Ammon's horn (tissue), 1 donor: ENCODE results near the gene THSD7A.

ENCODE experiments used
- DNase-seq: peaks from one replicate; pipeline ENCODE4 v3.0.0-alpha.2; 2016; ENCODE audit warnings: low spot score

THSD7A gene

DNA sequence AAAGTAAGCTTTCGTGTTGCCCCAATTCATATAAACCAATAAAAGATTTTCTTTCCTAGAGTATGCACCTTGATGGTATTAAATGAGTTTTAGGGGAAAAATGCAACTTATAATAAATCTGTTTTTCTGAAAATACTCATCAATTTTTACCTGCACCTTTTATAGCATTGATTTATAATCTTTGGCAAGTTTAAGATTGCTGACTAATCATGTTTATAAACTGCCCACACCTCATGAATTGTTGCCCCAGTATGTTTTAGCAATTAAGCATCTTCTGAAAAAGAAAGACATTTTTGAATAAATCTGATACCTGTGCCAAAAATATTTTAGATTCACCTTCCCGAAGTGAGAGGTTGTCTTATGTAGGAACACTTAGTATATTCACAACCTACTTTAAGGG is 420.0 kb downstream of the THSD7A start:
- DNase-seq, result no peak

DNA sequence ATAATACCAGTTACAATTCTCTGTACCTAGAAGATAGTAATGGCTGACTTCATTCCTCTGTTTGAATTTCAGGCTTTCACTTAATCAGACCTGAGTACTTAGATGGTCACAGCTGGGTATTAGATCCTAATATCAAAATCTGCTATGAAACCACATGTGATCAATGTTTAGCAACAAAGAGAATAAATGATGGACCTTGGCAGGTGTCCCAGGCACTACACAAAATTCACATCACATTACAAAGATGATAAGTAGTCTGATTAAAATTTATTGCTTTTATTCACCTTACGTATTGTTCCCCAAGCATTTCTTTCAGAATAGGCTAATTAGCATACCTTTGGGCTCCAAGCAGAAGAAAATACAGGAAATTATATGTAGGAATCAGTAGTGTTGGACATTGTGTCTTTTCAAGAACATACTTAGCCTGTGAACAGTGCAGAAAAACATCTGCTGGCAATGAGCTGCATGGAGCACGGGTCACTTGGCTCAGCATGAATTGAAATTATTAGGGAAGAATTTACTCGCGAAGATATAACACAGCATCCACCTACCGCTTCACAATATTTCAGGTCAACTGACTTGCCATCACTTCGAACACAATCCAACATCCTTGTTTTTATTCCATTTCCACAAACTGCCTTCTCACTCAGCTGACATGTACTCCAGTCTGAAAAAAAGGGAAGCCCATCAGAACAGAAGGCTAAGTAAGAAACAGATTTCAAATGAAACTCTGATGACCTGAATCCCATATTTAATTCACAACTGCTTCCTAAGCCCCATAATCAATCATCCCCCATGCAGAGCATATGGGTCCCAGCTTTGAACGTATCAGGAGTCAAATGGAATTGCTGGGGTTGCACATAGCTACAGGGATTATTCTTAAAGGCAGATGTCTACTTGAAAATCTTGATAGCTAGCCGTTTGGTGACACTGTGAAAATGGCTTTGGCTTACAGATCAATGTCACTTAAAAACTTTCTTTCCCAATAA is 421.0 kb downstream of the THSD7A start:
- DNase-seq, result no peak

DNA sequence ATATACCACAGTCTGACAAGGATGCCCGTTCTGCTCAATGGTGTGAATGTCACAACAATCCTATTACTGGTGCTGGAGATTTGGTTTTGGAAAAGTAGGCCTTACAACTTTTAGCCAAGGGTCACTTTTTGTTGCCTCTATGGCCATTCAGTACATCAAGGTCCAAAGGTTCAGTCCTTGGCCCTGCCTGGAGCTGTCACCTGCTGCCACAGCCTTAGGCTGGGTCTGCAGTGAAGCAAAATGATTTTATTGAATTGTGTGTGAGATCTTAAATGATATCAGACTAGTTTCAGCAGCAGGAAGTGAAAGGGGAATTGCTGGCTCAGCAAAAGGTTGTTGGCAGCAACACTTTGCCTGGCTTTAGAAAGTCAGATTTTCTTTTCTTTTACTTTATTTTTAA is 427.6 kb downstream of the THSD7A start:
- no peak for DNase-seq

DNA sequence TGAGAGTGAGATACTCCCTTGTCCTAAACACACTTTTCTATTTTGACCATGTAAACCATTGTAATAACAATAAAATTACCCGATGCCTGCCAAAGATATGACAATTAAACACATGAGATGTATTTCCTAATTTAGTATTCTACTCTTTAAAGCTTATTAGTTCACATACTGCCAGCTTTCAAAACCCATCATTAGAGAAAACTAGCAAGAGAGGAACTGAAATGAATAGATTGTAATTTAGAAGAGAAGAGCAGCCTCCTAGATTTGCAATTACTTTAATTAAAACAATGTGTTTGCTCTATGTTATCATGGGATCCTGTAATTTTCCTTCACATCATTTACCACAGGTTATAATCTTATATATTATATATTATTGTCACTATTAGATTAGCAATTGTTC is 428.2 kb downstream of the THSD7A start:
- no peak for DNase-seq

- no peak for DNase-seq
Observed at GRCh38 chr7:11394438-11394837, 437.6 kb downstream of the THSD7A start.

DNA sequence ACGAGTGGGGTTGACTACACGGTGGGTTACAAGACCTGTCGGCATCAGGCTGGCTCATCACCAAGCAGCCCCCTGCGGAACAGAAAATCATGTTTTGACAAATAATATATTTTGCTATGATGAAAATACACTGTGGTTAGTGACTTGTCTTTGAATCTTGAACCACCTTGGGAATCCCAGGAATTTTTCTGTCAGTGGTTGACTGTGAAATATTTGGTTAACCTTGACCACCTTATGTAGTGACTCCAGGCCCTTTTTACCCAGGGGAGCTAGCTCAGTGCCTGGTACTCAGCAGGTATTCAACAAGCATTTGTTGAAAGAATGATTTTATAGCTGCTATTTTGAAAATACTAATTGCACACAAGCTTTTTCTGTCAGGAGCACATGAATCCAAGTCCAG is 452.4 kb downstream of the THSD7A start:
- no peak for DNase-seq

- no peak for DNase-seq
Observed at GRCh38 chr7:11376529-11376928, 455.5 kb downstream of the THSD7A start.

GRCh38 chr7:11374629-11375028 is 457.4 kb downstream of the THSD7A start:
- no peak for DNase-seq

DNA sequence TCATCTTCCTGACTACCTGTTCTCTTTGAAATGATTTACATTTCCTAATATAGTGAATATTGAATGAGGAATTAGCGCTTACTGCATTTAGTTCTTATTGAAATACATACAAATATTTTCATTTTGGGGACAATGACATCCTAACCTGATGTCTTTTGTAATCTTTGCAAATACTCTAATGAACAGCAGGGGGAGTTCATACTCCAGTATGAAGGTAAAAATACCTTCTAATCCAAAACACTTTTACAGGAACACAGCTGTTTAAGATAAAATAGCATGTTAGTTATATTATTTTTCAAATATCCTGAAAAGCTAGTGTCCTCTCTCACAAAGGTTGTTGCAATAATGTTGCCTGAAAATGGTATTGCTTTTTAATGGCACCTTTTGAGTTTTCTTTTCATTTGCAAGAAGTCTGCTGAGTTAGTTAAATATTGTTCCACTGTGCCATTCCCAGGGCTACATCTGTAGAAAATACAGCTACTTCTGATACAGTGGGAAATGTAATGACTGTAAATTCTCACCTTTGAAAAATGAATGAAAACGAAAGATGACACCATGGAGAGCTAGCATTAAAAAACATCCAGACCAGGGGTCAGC is 458.4 kb downstream of the THSD7A start:
- no peak for DNase-seq

DNA sequence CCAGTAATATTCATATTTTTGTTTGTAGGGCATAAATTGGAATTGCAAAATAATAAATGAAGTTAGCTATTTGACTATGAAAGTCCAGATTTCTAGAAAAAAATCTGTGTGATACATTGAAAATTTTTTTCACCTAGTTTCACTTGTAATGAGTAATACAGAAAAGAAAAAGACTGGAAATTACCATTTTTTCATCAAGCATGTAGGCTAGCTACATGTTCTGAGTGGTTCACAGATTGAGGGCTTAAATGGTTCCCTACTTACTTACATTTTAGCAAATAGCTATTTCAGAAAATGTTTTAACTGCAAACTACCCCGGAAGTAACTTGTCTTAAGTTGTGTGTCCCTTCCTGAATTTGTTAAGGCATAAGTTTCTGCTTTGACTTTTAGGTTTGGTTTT is 462.3 kb downstream of the THSD7A start:
- no peak for DNase-seq

GRCh38 chr7:11366118-11366517 is 465.9 kb downstream of the THSD7A start:
- no peak for DNase-seq

- DNase-seq, result no peak
Observed at GRCh38 chr7:11358637-11359036, 473.4 kb downstream of the THSD7A start.

GRCh38 chr7:11355399-11356005 is 476.5 kb downstream of the THSD7A start:
- DNase-seq, result no peak

DNA sequence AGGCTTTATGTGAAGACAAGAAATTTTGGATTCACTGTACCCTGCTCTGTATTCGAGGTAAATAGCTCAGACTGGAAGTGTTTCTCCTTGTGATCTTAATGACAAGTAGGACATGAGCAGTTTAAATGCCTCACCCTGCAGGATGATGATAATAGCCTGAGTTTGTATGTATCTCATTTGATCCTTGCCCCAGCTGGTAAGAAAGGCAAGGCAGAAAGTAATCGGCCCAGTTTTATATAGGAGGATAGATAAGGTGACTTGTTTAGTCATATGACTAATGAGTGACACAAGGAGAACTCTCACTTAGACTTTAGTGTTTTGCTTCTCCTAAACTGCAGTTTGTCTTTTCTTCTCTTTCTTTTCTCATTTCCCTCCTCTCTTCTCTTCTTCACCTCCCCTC is 485.7 kb downstream of the THSD7A start:
- no peak for DNase-seq

DNA sequence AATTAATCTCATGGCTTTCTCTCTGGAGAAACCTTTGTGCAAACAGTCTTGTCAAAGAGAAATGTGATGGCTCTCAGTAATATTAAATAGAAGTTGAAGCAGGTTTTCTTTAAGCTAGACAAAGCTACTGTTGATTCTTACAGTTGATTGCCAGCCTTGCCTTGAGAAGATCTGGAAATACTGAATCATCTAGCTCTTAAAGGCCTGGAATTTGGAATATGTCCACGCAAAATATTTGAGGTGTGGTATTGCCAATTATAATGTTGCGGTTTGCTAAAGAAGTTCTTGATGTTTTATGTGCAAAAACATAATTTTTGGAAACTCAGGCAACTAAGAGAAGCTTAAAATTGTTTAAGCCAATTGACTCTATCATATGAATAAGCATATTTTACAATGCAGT is 486.4 kb downstream of the THSD7A start:
- no peak for DNase-seq

DNA sequence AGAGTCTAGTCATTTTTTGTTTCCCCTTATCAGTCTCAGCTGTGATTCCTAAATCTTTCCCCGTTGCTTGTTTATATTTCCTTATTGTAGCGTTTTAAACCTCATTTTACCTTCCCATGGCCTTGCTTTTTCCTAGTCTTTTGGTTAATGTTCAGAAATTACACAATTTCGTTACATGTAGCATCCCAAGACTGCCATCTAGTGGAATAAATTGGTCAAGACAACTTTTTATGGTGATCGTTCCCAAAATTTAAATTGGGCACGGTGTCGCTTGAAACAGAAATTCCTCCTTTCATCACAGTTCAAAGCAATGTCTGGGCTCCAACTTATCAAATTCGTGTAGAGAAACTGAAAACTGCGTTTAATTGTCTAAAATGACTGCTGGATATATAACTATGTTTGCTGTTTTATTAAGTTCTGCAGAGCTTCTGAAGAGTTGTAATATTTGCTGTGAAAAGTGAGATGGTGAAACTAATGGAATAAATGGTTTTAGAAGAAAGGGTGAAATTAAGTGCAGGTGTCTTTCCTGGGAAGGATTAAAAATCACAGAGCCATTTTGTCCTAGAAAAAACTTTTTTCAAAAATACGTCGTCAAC is 488.1 kb downstream of the THSD7A start:
- peak; percentile 52 for DNase-seq

GRCh38 chr7:11343136-11343535 is 488.9 kb downstream of the THSD7A start:
- no peak for DNase-seq

GRCh38 chr7:11341285-11341944 is 490.6 kb downstream of the THSD7A start:
- peak; percentile 70 for DNase-seq

GRCh38 chr7:11336432-11336831 is 495.6 kb downstream of the THSD7A start:
- DNase-seq, result no peak

DNA sequence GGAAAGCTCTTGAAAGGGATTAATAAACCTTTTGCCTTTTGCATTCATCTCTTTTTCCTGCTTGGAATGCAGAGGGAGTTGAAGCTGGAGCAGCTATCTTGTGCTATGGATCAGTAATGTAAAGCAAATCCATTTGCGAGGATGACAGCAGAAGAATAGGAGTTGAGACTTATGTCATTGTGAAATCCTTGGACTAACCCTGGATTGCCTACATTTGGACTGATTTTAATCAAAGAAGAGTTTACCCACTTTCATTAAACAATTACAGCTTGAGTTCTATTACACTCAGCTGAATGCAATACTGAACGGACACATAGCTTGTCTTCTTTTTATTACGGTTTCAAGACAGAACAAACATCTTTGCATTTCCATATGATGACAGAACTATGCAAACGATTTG is 496.1 kb downstream of the THSD7A start:
- no peak for DNase-seq

DNA sequence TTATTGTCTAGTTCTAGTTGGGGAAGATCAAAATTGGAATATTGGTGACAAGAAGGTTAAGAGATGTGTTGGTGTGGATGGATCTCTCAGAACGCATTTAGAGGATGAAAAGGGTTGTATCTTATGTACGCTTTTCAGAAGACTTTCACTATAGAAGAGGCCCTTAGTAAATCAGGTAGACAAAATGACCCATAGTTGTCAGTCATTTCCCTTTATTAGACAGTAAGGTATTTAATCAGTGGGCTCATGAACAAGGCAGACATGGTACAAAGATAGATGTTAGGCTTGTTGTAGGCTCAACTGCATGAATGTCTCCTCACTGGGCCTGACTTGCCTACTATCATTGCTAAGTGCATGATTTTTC is 499.2 kb downstream of the THSD7A start:
- no peak for DNase-seq

DNA sequence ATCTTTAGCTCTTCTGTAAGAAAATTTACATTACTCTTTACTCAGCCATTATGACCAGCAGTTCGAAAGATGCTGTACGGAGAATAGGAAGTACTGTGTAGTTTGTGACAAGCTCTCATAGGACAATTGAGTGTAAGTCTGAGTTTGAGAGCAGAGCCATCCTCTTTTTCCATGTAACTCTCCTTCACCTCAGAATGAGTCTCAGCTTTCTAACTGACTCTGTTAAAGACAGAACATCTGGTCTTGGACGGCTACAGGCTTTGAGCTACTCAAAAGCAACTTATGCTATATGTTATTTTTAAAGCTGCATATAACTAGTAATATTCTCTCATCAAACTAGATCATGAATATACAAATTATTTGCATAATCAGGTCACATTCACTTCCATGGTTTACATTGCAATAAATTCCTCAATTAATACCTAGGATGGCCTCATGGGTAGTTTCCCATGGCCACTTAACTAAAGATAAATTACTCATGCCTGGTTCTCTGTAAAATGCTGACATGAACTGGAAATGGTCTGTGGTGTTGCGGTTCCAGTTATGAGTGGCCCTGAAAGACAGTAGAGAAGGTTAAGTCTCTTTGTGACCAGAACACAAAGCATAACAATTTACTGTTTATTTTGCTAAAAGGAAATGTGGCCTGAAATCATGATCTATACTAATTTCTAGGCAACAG is 499.7 kb downstream of the THSD7A start:
- DNase-seq, result no peak
